Adrenal gland (tissue), 12 donors: ENCODE data around the gene SGIP1. TPM values are rescaled to one million over a fixed set of nuclear protein-coding genes. Genes with fewer than 3 reads are reported as not detected.

Source experiments
- DNase-seq, 7 donors: peaks; one replicate each; pipeline ENCODE4 v3.0.0-alpha.2; 2019 to 2020
- H3K27ac ChIP-seq, 5 donors: fragments of 200-600 bp; sonication (generic) in 4 of 5; 1 replicate in 3 of 5; 2 replicates in 2 of 5; pipeline versions ENCODE4 v1.5.1 to v1.8.0; 2016 to 2020; ENCODE audit warnings: mild to moderate bottlenecking in 1 of 5
- H3K27me3 ChIP-seq: fragments of 200-600 bp; 2 replicates; pipeline ENCODE4 v1.8.0; 2021
- H3K36me3 ChIP-seq, 2 donors: fragments of 200-600 bp; replicated peaks in 1 of 2; 1 replicate in 1 of 2; 2 replicates in 1 of 2; pipeline versions ENCODE4 v1.5.1 to v1.8.0; 2018 to 2022
- H3K4me1 ChIP-seq, 2 donors: fragments of 200-600 bp; replicated peaks in 1 of 2; 1 replicate in 1 of 2; 2 replicates in 1 of 2; pipeline versions ENCODE4 v1.5.1 to v1.8.0; 2018 to 2021
- H3K4me3 ChIP-seq, 4 donors: fragments of 200-600 bp; sonication (generic) in 3 of 4; one replicate each; pipeline ENCODE4 v1.5.1; 2016 to 2018
- H3K9me3 ChIP-seq, 3 donors: fragments of 200-600 bp; sonication (generic) in 1 of 3; replicated peaks in 1 of 3; 1 replicate in 2 of 3; 2 replicates in 1 of 3; pipeline versions ENCODE4 v1.5.1 to v1.8.0; 2016 to 2021
- POLR2A ChIP-seq, 2 donors: fragments of 450-650 bp; IDR thresholded peaks; one replicate each; pipeline ENCODE4 v1.6.1; 2017; ENCODE audit warnings: antibody characterized with exemption in 2 of 2, mild to moderate bottlenecking in 2 of 2, moderate library complexity in 1 of 2
- WGBS, 4 donors: extraction: QIAGEN DNeasy Blood & Tissue Kit in 2 of 4; methylation state at CpG; one replicate each; pipeline versions ENCODE4 v1.1.5 to v1.1.7; 2013 to 2017; 5-methylcytosine and 5-hydroxymethylcytosine counted together
- intact Hi-C, 2 donors: fragments of 100-400 bp; cut with DNase I; formaldehyde crosslinking; loops; one replicate each; pipeline versions ENCODE4 v1.14.1 to v1.15.0; 2022 to 2023
- polyA plus RNA-seq, 3 donors: library from polyadenylated mRNA; stranded (reverse); fragments of 200-250 nt in 2 of 3; fragments of 350-450 nt in 1 of 3; fragmentation: Illumina TruSeq in 1 of 3; extraction: RNeasy Lipid Tissue Mini Kit (QIAGEN cat#74804) in 1 of 3; gene quantifications; one replicate each; pipeline ENCODE4 v1.2.3, GENCODE V29; 2013 to 2014
- total RNA-seq, 9 donors: library from RNA; depleted of rRNA in 4 of 9; stranded (reverse); fragments of >200 nt in 4 of 9; fragments of 120-200 nt in 1 of 9; fragmentation: NEBNext Ultra II Directional in 1 of 9; extraction: Animal tissue kit (Norgen Biotek cat#: 25700) in 1 of 9; gene quantifications; one replicate each; pipeline versions ENCODE4 v1.1.0 to v1.2.4, GENCODE V29; 2013 to 2023
- TF ChIP-seq, protein P1 (sequence below), 6 experiments: fragments of 450-650 bp in 4 of 6; fragments of 200-600 bp in 2 of 6; sonication (generic) in 1 of 6; IDR thresholded peaks; 1 replicate in 5 of 6; 2 replicates in 1 of 6; pipeline versions ENCODE4 v1.5.1 to v1.8.0; 2016 to 2021; ENCODE audit warnings: antibody characterized with exemption in 6 of 6, mild to moderate bottlenecking in 2 of 6, moderate library complexity in 1 of 6
- donor health status: healthy with polysubstance abuse.
- donor health status: Bipolar disorder and iron deficiency.
- donor health status: DM: yes; HTN: yes; CAD: no.
- donor health status: DM: no; HTN: no; CAD: no.
- donor health status: DM: no; HTN: no; CAD: no.
- donor health status: DM: yes; HTN: yes; CAD: no.

Gene SGIP1
- total and polyA plus RNA-seq, 12 donors = 0.52 to 8.4 (median 1.9) TPM; not detected in 1

DNA sequence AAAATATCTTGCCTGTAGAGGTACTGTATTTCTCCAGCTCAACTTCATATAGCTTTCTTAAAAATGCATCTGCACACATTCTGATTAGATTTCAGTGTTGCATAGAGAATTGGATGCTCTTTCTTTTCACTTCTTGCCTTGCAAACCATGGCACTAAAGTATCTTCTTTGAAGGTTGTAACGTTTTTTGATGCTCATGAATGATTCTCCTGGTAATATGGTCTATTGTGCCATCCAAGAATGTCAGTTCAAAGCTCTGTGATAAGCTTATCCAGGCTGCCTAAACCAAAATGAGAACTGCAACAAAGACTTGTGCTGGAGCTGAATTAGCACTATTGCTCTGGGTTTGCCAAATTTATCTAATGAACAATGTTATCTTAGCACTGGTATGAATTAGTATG, 1.9 kb downstream of the SGIP1 start:
- TF ChIP-seq, protein P1, sequence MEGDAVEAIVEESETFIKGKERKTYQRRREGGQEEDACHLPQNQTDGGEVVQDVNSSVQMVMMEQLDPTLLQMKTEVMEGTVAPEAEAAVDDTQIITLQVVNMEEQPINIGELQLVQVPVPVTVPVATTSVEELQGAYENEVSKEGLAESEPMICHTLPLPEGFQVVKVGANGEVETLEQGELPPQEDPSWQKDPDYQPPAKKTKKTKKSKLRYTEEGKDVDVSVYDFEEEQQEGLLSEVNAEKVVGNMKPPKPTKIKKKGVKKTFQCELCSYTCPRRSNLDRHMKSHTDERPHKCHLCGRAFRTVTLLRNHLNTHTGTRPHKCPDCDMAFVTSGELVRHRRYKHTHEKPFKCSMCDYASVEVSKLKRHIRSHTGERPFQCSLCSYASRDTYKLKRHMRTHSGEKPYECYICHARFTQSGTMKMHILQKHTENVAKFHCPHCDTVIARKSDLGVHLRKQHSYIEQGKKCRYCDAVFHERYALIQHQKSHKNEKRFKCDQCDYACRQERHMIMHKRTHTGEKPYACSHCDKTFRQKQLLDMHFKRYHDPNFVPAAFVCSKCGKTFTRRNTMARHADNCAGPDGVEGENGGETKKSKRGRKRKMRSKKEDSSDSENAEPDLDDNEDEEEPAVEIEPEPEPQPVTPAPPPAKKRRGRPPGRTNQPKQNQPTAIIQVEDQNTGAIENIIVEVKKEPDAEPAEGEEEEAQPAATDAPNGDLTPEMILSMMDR (IDR thresholded peaks at IDR 0.05) = no peak
- TF ChIP-seq POLR2A (IDR thresholded peaks at IDR 0.05) = no peak
- DNase-seq = no peak
- H3K4me3 ChIP-seq = no peak overlapping the region
- WGBS, 4 donors = 41 to 53% (median 42%) methylated on average over 1 of the region's 1 CpG
- H3K36me3 ChIP-seq = no peaks in the 10 kb centered on the region
- no peak overlapping the region for H3K27ac ChIP-seq
- intact Hi-C loops = no loop called here
- H3K27me3 ChIP-seq = no peaks in the 10 kb centered on the region
- H3K9me3 ChIP-seq = no peaks in the 10 kb centered on the region
- no peaks in the 10 kb centered on the region for H3K4me1 ChIP-seq

DNA sequence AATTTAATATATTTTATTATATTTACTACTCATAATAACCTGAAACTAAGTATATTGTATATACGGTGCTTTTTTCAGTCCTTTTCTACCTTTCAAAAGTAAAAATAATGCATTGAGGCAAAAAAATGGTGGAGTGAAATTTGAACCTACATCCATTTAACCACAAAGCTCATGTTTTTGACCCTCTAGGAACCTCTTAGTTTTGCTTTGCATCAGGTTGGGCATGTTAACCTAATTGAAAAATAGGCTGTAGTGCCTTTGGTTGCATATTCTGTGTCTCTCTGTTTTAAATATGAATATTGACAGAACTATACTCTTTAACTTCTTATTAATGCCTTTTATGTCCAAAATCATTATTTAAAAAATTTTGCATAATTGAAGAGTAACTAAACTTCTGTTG, 3.8 kb downstream of the SGIP1 start:
- H3K4me1 ChIP-seq = no peaks in the 10 kb centered on the region
- H3K36me3 ChIP-seq = no peaks in the 10 kb centered on the region
- DNase-seq = no peak
- TF ChIP-seq, protein P1 (IDR thresholded peaks at IDR 0.05) = no peak
- TF ChIP-seq POLR2A (IDR thresholded peaks at IDR 0.05) = no peak
- H3K9me3 ChIP-seq = no peaks in the 10 kb centered on the region
- no peak overlapping the region for H3K4me3 ChIP-seq
- H3K27me3 ChIP-seq = no peaks in the 10 kb centered on the region
- intact Hi-C loops = no loop called here
- H3K27ac ChIP-seq = no peak overlapping the region
- WGBS, 4 donors = 45 to 100% (median 69%) methylated on average over 1 of the region's 1 CpG

DNA sequence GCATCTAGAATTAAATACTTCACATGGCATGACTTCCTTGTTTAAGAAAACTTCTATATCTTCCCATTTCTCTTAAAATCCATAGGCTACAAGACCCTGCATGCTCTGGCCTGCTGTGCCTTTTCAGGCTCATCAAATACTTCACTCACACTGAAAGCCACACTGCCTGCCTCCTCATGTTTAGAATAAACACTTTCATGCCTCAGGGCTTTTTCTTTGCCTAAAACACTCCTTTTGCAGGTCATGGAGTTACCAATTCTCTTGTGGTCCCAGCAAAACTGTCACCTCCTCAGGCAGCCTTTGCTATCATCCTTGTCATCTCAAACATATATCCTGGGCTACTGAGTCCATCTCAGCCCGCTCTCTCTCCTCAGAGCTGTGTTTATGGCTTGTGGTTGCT, 5.5 kb downstream of the SGIP1 start:
- DNase-seq = no peak
- Histone ChIP-seq H3K27ac (no peak overlapping the region), H3K4me1 (no peaks in the 10 kb centered on the region), H3K9me3 (no peaks in the 10 kb centered on the region), H3K4me3 (no peak overlapping the region), H3K27me3 (no peaks in the 10 kb centered on the region), H3K36me3 (no peaks in the 10 kb centered on the region)
- 95 to 100% (median 99%) methylated on average over 1 of the region's 1 CpG for WGBS, 4 donors
- intact Hi-C loops = no loop called here
- TF ChIP-seq, protein P1 (IDR thresholded peaks at IDR 0.05) = no peak
- no peak for TF ChIP-seq POLR2A (IDR thresholded peaks at IDR 0.05)

DNA sequence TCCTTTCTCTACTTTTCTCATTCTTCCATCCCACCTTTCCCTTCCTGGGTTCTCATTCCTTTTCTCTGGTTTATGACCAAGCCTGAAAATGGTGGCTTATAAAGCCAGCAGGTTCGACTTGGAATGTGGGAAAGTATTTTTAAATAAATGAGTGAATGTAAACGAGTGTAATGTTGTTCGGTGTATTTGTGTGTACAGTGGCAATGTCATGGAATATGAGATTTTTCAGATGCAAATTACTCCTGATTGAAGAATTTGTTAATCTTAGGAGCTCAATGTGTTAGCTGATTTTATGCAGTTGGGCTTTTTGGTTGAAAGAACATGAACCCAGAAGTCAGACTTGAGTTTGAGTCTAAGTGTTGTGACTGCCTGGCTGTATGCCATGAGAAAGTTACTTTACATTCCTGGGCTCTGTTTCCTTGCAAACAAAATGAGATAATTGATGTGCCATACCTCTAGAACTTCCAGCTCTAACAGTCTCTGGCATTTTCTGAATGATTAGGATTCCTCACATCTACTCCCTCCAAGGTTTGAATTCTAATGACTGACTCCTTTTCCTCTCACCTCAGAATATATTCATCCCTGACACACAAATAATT, 6.6 kb downstream of the SGIP1 start:
- TF ChIP-seq, protein P1 (IDR thresholded peaks at IDR 0.05) = no peak
- TF ChIP-seq POLR2A (IDR thresholded peaks at IDR 0.05) = no peak
- no peak overlapping the region for H3K27ac ChIP-seq
- no peaks in the 10 kb centered on the region for H3K4me1 ChIP-seq
- no peak for DNase-seq
- no peaks in the 10 kb centered on the region for H3K27me3 ChIP-seq
- H3K36me3 ChIP-seq = no peaks in the 10 kb centered on the region
- intact Hi-C loops = no loop called here
- 69 to 89% (median 80%) methylated on average over 3 of the region's 3 CpGs for WGBS, 4 donors
- H3K9me3 ChIP-seq = no peaks in the 10 kb centered on the region
- H3K4me3 ChIP-seq = no peak overlapping the region
